Limb (tissue), 2 donors: ENCODE measurements around the gene ASPA.
"Not testable (repeated sequence)": the region's sequence is repeated elsewhere in the genome, so short reads cannot be mapped to it uniquely, and the experiment has no call there.

Source experiments
- DNase-seq, 2 donors: peaks; one replicate each; pipeline ENCODE4 v3.0.0-alpha.2; 2016; ENCODE audit errors: extremely low spot score in 2 of 2

The ASPA gene

GRCh38 chr17:3507071-3507470, 31.3 kb downstream of the ASPA start:
- DNase-seq: no peak

GRCh38 chr17:3507869-3508268, 32.1 kb downstream of the ASPA start:
- DNase-seq: no peak

DNA sequence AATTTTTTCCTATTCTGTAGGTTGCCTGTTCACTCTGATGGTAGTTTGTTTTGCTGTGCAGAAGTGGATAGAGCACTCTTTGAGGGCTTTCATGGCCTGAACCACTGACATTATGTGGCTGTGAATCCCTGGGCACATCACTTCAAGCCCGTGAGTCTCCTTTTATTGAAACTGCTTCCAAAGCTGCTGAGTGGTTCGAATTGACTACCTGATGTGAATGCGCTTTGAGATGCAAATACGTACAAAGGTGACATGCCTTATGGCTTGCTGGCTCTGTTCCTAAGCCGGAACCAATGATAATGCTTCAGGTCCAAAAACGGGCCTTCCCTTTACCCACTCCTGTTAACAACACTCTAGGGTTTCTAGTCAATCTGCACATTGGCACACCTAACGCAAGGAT, 34.3 kb downstream of the ASPA start:
- DNase-seq: no peak

DNA sequence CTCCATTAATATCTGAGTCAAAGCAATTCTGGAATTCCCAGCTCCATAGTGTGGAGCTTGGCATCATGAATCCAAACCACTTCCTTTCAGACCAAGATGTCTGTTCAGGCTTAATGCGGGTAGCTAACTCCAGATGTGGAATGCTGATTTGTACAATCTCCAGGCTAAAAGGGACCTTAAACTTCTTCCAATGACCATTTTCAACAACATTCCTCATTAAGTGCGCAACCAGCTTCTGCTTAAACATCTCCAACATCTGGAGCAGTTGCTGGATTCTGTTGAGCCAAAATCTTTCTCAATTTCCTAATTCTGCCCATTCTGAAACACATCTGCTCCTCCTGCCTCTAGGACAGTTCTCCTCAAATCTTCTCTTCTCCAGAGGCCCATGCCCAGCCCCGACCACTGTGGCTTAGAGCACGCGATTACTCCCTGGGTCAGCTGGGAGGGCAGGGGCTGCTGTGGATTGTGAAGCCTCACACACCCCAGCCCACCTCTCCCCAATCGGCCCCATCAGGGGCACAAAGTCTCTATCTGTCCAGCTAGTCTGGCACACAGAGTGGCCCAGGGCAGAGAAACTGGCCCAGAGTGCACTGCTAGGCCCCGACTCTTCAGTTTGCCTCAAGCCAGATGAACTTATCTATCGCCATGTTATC, 36.2 kb downstream of the ASPA start:
- no peak for DNase-seq

- peak; percentile 64 to 76 for DNase-seq
These were observed 36.8 kb downstream of the ASPA start for GRCh38 chr17:3512505-3513171.

- DNase-seq: no peak
These were observed 37.7 kb downstream of the ASPA start for GRCh38 chr17:3513305-3514035.

GRCh38 chr17:3514167-3514566, 38.4 kb downstream of the ASPA start:
- DNase-seq: not testable (repeated sequence)

- DNase-seq: no peak
These were observed 39.1 kb downstream of the ASPA start for GRCh38 chr17:3514873-3515272.

- DNase-seq: not testable (repeated sequence)
These were observed 43.7 kb downstream of the ASPA start for GRCh38 chr17:3519472-3519871.

DNA sequence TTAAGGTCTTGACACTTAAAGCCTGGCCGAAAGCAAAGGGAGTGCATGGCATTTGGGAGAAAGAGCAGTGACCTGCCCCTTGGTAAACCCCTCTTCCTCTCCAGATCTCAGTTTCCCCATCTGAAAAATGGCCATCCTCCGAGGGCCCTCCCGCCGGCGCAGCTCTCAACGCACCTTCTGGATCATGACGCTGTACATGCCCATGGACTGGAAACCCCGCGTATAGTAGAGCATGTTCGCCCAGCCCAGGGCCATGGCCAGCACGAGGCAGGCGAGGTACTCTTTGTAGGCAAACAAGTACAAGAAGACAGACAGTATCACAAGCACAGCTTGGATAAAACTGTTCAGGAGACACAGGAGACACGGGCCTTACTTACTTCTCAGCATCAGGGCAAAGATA, 48.2 kb downstream of the ASPA start:
- DNase-seq: no peak

DNA sequence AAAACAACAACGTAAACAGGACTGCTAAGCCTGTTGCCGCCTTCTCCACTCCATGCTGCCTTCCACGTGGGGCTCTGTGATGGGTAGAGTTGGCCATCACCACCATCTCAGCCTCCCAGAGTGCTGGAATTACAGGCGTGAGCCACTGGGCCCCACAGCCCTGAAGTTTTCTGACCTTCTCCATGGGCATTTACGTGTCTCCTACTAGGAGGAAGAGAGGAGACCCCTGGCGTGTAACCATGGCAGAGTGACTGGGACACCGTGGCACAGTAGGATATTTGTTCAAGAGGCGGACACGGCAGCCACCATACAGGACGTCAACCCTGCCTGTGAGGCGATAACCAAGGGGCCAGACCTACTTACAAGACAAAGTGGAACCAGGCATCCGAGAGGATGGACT, 50.7 kb downstream of the ASPA start:
- no peak for DNase-seq

- no peak for DNase-seq
These were observed 51.2 kb downstream of the ASPA start for GRCh38 chr17:3526971-3527370.

GRCh38 chr17:3527468-3527867, 51.7 kb downstream of the ASPA start:
- no peak for DNase-seq

- no peak for DNase-seq
These were observed 52.1 kb downstream of the ASPA start for GRCh38 chr17:3527896-3528295.

GRCh38 chr17:3528403-3528851, 52.6 kb downstream of the ASPA start:
- DNase-seq: no peak

DNA sequence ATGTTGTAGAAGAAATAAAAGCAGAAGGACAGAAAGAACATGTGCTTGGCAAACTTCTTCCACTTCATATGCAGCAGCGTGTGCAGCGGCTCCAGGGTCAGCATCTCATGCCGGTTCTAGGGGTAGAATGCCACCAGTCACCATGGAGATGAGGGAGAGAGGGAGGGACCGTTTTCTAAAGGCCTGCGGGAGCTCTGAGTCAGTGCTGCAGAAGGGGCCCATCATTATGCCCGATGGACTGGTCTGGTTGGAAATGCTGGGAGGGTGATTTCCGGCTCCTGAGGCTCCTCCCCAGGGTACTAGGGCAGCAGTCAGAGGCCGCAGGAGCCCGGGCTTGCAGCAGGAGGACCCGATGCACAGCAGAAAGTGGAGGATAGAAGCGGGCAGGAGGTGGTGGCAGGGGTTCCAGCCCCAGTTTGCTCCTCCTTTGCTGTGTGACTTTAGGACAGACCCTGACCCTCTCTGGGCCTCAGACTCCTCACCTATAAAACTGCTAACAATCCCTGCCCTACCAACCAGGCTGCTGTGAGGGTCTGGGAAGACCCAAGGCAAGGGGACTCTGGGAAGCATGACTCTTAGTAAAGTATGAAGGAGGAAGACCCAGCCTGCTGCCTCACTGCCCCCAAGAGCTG, 53.2 kb downstream of the ASPA start:
- DNase-seq: no peak

DNA sequence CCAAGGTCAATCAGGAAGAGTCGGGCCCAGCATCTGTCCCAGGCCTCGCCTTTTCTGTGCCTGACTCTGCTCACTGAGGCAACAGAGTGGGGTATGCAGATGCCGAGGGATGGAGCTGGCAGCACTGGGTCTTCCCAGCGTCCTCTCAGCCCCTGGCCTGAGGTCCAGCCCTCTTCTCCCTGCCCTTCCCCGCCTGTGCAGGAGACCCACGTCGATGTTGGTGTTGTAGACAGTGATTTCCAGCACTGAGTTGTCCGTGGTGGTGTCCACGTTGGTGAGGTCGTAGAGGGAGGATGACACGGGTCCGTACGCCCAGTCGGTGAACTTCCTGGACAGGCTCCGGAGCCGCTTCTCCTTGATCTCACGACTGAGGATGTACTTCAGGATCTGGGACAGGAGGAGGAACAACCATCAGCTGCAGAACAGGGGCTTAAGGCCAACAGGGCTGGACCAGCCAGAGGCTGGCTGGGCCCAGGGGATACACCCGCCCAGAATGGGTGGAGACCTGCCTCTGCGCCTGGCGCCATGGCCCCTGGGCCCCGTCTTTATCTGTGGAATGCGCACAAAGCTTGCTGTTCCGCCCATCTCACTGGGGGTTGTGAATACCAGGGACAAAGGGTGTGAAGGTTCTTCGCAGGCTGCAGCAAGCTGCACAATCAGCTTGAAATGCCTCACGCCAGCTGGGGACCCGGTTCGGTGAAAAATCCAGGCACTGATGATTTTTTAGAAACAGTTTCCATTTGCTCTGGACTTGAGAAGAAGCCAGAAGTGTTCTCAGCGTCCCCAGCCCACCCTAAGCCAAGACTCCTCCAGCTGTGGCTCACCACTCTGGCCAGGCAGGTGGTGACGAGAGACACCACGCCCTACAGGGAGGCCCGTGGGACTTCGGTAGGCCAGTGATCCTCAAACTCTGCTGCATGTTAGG, 54.3 kb downstream of the ASPA start:
- peak; percentile 53 to 74 for DNase-seq

DNA sequence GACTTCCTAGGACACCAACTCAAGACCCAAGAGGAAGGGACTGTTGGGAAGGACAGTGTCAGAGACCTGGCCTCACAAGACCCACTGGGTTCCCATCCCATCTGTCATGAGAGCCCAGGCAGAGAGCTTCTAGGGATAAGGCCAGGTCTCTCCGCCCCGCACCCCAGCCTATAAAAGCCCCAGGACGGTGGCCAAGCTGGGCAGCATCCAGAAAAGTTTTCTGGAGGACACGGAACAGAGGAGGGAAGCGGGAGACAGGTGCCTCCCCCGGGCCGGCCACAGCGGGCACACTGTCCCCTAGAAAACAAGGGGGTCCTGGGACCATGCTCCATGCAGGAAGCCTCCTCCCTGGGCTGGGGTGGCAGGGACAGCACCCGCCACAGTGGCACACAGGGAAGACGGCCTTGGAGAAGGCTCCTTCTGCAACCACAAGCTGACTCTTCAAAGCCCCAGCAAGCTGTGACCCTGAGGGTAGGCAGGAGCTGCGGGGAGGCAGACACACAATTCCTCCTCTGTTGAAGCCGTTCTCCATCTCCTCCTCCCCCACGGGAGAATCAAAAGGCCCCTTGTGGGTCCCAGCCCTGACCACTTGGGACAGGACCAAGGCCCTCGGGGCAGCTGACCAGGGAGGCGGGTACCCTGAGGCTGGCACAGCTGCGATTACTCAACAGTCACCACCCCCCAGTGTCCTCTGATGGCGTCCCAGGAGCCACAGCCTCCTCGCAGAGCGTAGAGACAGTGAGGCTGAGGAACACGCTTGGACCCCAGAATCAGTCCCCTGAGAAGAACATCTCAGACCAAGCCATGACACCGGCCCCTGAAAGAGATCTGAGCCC, 55.7 kb downstream of the ASPA start:
- peak in 1 of 2 donors; percentile 55 for DNase-seq

DNA sequence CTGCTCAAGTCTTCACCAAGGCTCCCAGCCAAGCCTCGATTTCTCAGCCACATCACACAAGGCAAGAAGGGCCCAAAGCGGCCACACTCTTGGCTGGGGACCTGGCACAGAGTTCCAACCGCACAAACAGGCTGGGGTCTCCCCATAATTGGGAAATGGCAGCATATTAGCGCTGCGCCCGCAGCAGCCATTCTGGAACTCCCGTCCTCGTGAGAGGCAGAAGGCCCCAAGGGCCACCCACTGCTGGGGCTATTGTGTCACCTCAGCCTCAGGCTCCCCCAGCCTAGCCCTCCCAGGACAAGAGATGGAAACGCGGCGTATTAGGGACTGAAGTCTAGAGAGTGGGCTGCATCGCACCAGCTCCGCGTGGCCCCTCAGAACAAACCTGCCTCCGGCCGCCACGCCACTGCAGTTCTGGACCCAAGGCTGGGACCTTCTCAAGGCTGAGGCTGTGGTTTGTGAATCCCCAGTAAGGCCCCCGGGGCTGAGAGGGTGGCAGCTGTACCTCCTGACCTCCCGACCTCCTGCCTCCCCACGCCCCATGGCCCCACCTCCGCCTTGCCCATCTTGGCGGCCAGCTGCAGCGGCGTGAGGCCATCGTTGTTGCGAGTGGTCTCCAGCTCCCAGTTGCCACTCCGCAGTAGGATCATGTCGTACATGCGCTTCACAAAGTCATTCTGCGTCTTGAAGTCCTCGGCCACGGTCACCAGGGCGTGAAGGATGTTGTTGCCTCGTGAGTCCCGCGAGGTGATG, 56.5 kb downstream of the ASPA start:
- no peak for DNase-seq

DNA sequence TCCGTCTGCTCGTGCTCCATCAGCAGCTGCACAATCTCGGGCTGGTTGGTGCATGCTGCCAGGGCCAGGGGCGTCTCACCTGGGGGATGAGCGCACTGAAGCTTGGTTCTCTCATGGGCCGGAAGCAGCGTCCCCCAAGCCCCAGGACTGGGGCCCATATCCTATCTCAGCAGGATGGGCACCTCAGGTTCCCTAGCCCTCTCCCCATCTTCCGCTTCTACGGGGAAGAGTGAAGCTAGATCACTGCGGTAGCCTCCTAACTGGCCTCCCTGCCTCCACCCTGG, 57.0 kb downstream of the ASPA start:
- DNase-seq: no peak
